ENCODE results near the gene TCHHL1. TPM values are rescaled to one million over a fixed set of nuclear protein-coding genes. Genes with fewer than 3 reads are reported as not detected.
A peak's percentile ranks its signal among the peaks of the same experiment; 100 is the strongest.

Gene TCHHL1
- total and polyA plus RNA-seq, 2 of the 13 experiments (the other 11 are each of a cell fraction or from before 2014, with no cell fraction given): not detected

GRCh38 chr1:152047730-152048415, 41.0 kb downstream of the TCHHL1 start (continued):
- TF ChIP-seq EED (CRISPR knock-in tag; IDR thresholded peaks at IDR 0.05): no peak
- TF ChIP-seq ZNF644 (CRISPR knock-in tag; IDR thresholded peaks at IDR 0.05; ENCODE audit: low read depth): 0 out of 2 replicates have a peak, but pooled peaks have one; percentile 9
- TF ChIP-seq, protein P1, sequence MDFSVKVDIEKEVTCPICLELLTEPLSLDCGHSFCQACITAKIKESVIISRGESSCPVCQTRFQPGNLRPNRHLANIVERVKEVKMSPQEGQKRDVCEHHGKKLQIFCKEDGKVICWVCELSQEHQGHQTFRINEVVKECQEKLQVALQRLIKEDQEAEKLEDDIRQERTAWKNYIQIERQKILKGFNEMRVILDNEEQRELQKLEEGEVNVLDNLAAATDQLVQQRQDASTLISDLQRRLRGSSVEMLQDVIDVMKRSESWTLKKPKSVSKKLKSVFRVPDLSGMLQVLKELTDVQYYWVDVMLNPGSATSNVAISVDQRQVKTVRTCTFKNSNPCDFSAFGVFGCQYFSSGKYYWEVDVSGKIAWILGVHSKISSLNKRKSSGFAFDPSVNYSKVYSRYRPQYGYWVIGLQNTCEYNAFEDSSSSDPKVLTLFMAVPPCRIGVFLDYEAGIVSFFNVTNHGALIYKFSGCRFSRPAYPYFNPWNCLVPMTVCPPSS (IDR thresholded peaks at IDR 0.05): no peak
- TF ChIP-seq ZNF264 (CRISPR knock-in tag; IDR thresholded peaks at IDR 0.05): no peak
- TF ChIP-seq NKX3-1 (CRISPR knock-in tag; IDR thresholded peaks at IDR 0.05): no peak
- TF ChIP-seq CREB1 (IDR thresholded peaks at IDR 0.05): peak; percentile 48; the same call in 1 of the 2 replicates
- TF ChIP-seq CREB1 (CRISPR knock-in tag; IDR thresholded peaks at IDR 0.05): peak; percentile 57
- no peak for TF ChIP-seq SMAD9 (CRISPR knock-in tag; IDR thresholded peaks at IDR 0.05)
- no peak; the same call in 1 of the 2 replicates for TF ChIP-seq ZNF335 (CRISPR knock-in tag; IDR thresholded peaks at IDR 0.05)
- TF ChIP-seq PBX3 (CRISPR knock-in tag; IDR thresholded peaks at IDR 0.05; ENCODE audit: borderline replicate concordance): no peak
- 0 out of 2 replicates have a peak, but pooled peaks have one; percentile 40 for TF ChIP-seq TGIF2 (CRISPR knock-in tag; IDR thresholded peaks at IDR 0.05)
- no peak; the same call in 1 of the 2 replicates for TF ChIP-seq ZNF710 (CRISPR knock-in tag; IDR thresholded peaks at IDR 0.05; ENCODE audit: borderline replicate concordance)
- TF ChIP-seq HNRNPH1 (optimal IDR thresholded peaks at IDR 0.05; ENCODE audit: low read depth, low read length): no peak
- 0 out of 2 replicates have a peak, but pooled peaks have one; percentile 24 for TF ChIP-seq ZNF124 (CRISPR knock-in tag; IDR thresholded peaks at IDR 0.05)
- no peak for TF ChIP-seq ZNF570 (CRISPR knock-in tag; IDR thresholded peaks at IDR 0.05; ENCODE audit: borderline replicate concordance)
- no peak for TF ChIP-seq MZF1 (CRISPR knock-in tag; IDR thresholded peaks at IDR 0.05; ENCODE audit: borderline replicate concordance)
- TF ChIP-seq PCBP2 (optimal IDR thresholded peaks at IDR 0.05; ENCODE audit: low read depth, low read length, poor library complexity, severe bottlenecking): no peak
- TF ChIP-seq ERF (CRISPR knock-in tag; IDR thresholded peaks at IDR 0.05): peak; percentile 39; the same call in 1 of the 2 replicates
- TF ChIP-seq, protein P2, sequence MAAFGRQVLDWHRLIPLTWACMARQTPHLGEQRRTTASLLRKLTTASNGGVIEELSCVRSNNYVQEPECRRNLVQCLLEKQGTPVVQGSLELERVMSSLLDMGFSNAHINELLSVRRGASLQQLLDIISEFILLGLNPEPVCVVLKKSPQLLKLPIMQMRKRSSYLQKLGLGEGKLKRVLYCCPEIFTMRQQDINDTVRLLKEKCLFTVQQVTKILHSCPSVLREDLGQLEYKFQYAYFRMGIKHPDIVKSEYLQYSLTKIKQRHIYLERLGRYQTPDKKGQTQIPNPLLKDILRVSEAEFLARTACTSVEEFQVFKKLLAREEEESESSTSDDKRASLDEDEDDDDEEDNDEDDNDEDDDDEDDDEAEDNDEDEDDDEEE (CRISPR knock-in tag; IDR thresholded peaks at IDR 0.05): no peak; the same call in 1 of the 2 replicates
- no peak for TF ChIP-seq ZBTB43 (CRISPR knock-in tag; conservative IDR thresholded peaks at IDR 0.05)
- no peak for TF ChIP-seq NR0B2 (CRISPR knock-in tag; IDR thresholded peaks at IDR 0.05)

Data from HepG2 (cell line).